Neural progenitor cell (in vitro differentiated cells): ENCODE data around the gene MYOZ3.

Source experiments
- EZH2 ChIP-seq: fragments of 200-600 bp; sonication (generic); IDR thresholded peaks from 2 replicates; pipeline ENCODE4 v1.6.1; 2017; ENCODE audit warnings: antibody characterized with exemption, mild to moderate bottlenecking, moderate library complexity
- TF ChIP-seq, protein P1 (sequence below): fragments of 200-600 bp; sonication (generic); IDR thresholded peaks from 2 replicates; pipeline ENCODE4 v1.5.1; 2017; ENCODE audit warnings: antibody characterized with exemption, mild to moderate bottlenecking

DNA sequence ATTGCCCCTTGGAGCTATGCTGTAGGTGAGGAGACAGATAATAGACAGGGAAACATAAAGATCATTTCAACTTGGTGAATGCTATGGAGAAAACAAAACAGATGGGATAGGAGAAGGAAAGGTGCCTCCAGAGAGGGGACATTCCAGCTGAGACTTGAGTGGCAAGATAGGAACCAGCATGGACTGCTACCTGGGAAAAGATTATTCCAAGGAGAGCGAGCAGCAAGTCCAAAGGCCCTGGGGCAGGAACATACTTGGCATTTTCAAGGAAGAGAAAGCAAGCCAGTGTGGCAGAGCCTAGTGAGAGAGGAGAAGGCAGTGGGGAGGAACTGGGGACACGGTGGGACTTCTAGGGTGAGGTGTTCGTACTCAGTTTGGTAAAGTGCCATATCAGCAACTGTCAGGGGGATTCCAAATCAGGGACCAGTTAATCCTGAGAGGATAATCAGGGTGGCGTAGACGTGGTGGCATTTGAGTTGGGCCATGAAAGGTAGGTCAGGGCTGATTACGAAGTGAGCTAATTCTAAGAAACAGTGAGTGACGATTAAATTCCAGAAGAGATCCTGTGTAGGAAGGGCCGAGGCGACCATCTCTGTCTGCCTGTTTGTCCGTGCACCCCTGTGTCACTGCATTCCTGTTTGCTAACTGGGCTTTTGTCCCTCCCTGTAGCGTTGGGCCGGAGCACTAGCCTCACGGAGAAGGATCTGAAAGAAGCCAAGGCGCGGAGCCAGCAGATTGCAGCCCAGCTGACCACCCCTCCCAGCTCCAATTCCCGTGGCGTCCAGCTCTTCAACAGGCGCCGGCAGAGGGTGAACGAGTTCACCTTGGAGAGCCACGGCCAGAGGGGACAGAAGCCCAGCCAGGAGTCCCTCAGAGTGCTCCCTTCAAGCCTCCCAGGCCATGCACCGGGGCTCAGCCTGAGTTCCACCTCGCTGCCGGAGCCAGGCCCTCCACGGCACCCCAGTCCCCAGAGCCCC is 13.5 kb upstream of the MYOZ3 start:
- TF ChIP-seq, protein P1, sequence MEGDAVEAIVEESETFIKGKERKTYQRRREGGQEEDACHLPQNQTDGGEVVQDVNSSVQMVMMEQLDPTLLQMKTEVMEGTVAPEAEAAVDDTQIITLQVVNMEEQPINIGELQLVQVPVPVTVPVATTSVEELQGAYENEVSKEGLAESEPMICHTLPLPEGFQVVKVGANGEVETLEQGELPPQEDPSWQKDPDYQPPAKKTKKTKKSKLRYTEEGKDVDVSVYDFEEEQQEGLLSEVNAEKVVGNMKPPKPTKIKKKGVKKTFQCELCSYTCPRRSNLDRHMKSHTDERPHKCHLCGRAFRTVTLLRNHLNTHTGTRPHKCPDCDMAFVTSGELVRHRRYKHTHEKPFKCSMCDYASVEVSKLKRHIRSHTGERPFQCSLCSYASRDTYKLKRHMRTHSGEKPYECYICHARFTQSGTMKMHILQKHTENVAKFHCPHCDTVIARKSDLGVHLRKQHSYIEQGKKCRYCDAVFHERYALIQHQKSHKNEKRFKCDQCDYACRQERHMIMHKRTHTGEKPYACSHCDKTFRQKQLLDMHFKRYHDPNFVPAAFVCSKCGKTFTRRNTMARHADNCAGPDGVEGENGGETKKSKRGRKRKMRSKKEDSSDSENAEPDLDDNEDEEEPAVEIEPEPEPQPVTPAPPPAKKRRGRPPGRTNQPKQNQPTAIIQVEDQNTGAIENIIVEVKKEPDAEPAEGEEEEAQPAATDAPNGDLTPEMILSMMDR = no peak
- no peak for TF ChIP-seq EZH2
